Vagina (tissue), 2 donors: ENCODE results near the gene OPRL1.

Source experiments
- CTCF ChIP-seq, 3 experiments: fragments of 450-650 bp in 2 of 3; fragments of 200-600 bp in 1 of 3; sonication (generic) in 1 of 3; IDR thresholded peaks; one replicate each; pipeline ENCODE4 v1.5.1; 2017 to 2019; ENCODE audit warnings: antibody characterized with exemption in 3 of 3, mild to moderate bottlenecking in 2 of 3, moderate library complexity in 2 of 3
- POLR2A ChIP-seq, 2 donors: fragments of 450-650 bp; IDR thresholded peaks; one replicate each; pipeline ENCODE4 v1.6.1; 2017; ENCODE audit warnings: antibody characterized with exemption in 2 of 2, mild to moderate bottlenecking in 2 of 2, moderate library complexity in 2 of 2
- POLR2AphosphoS5 ChIP-seq, 2 donors: sonication (generic); formaldehyde crosslinking; IDR thresholded peaks; one replicate each; pipeline ENCODE4 v1.9.0; 2017; ENCODE audit warnings: antibody characterized with exemption in 2 of 2, mild to moderate bottlenecking in 2 of 2, low read depth in 1 of 2; ENCODE audit not compliant: insufficient read depth in 1 of 2

GRCh38 chr20:64112691-64113443 lies 33.0 kb downstream of the OPRL1 start:
- no peak for TF ChIP-seq POLR2A (IDR thresholded peaks at IDR 0.05)
- TF ChIP-seq CTCF (IDR thresholded peaks at IDR 0.05), result no peak
- no peak for TF ChIP-seq POLR2AphosphoS5 (IDR thresholded peaks at IDR 0.05; ENCODE audit: insufficient read depth in 1 of 2, low read depth in 1 of 2)
